ENCODE results near the gene ARPC1A.

DNA sequence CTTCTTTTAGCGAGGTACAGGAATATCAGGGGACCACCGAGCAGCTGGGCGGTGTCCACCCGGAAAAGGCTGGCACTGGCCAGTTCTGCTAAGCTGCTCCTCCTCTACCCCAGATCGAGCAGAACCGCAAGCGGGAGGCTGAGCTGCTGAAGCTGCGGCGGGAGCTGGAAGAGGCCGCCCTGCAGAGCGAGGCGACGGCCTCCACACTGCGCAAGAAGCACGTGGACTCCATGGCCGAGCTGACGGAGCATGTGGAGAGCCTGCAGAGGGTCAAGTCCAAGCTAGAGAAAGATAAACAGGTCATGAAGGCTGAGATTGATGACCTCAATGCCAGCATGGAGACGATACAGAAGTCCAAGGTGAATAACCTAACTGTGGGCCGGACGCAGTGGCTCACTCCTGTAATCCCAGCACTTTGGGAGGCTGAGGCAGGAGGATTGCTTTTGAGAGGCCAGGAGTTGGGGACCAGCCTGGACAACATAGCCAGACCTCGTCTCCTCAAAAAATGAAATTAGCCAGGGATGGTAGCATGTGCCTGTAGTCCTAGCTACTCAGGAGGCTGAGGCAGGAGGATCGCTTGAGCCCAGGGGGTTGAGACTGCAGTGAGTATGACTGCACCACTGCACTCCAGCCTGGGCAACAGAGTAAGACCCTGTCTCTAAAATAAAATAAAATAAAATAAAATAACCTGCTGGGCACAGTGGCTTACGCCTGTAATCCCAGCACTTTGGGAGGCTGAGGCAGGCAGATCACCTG, 37.7 kb upstream of the ARPC1A start:
- no peak for TF ChIP-seq CTCF (conservative IDR thresholded peaks at IDR 0.05; ENCODE audit: low read depth, low read length)
- TF ChIP-seq EZH2phosphoT487 (IDR thresholded peaks at IDR 0.05; ENCODE audit: borderline replicate concordance, low read length) = no peak
